ENCODE results near the gene ROBO4.

GRCh38 chr11:124835918-124836317 lies 61.7 kb downstream of the ROBO4 start:
- TF ChIP-seq CTCF (conservative IDR thresholded peaks at IDR 0.05; ENCODE audit: low read depth in 2 of 2), result no peak
- TF ChIP-seq, protein P1, sequence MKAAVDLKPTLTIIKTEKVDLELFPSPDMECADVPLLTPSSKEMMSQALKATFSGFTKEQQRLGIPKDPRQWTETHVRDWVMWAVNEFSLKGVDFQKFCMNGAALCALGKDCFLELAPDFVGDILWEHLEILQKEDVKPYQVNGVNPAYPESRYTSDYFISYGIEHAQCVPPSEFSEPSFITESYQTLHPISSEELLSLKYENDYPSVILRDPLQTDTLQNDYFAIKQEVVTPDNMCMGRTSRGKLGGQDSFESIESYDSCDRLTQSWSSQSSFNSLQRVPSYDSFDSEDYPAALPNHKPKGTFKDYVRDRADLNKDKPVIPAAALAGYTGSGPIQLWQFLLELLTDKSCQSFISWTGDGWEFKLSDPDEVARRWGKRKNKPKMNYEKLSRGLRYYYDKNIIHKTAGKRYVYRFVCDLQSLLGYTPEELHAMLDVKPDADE (IDR thresholded peaks at IDR 0.05), result no peak
- no peak for TF ChIP-seq EZH2phosphoT487 (IDR thresholded peaks at IDR 0.05; ENCODE audit: unreplicated experiment)
- TF ChIP-seq, protein P2, sequence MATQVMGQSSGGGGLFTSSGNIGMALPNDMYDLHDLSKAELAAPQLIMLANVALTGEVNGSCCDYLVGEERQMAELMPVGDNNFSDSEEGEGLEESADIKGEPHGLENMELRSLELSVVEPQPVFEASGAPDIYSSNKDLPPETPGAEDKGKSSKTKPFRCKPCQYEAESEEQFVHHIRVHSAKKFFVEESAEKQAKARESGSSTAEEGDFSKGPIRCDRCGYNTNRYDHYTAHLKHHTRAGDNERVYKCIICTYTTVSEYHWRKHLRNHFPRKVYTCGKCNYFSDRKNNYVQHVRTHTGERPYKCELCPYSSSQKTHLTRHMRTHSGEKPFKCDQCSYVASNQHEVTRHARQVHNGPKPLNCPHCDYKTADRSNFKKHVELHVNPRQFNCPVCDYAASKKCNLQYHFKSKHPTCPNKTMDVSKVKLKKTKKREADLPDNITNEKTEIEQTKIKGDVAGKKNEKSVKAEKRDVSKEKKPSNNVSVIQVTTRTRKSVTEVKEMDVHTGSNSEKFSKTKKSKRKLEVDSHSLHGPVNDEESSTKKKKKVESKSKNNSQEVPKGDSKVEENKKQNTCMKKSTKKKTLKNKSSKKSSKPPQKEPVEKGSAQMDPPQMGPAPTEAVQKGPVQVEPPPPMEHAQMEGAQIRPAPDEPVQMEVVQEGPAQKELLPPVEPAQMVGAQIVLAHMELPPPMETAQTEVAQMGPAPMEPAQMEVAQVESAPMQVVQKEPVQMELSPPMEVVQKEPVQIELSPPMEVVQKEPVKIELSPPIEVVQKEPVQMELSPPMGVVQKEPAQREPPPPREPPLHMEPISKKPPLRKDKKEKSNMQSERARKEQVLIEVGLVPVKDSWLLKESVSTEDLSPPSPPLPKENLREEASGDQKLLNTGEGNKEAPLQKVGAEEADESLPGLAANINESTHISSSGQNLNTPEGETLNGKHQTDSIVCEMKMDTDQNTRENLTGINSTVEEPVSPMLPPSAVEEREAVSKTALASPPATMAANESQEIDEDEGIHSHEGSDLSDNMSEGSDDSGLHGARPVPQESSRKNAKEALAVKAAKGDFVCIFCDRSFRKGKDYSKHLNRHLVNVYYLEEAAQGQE (IDR thresholded peaks at IDR 0.05; ENCODE audit: unreplicated experiment), result no peak
- TF ChIP-seq CREB1 (CRISPR knock-in tag; IDR thresholded peaks at IDR 0.05; ENCODE audit: low read depth), result no peak
- no peak for TF ChIP-seq POLR2AphosphoS5 (IDR thresholded peaks at IDR 0.05; ENCODE audit: low read depth)
- TF ChIP-seq EZH2 (IDR thresholded peaks at IDR 0.05; ENCODE audit: low read depth, unreplicated experiment), result no peak
- no peak for TF ChIP-seq JUNB (IDR thresholded peaks at IDR 0.05; ENCODE audit: unreplicated experiment)
- TF ChIP-seq STAT1 (IDR thresholded peaks at IDR 0.05; ENCODE audit: unreplicated experiment), result no peak
- no peak for TF ChIP-seq ZNF114 (CRISPR knock-in tag; IDR thresholded peaks at IDR 0.05)
- no peak for TF ChIP-seq ZNF462 (CRISPR knock-in tag; IDR thresholded peaks at IDR 0.05)
